H9 (cell line): Measurements from ENCODE around the gene RAMP3. TPM values are rescaled to one million over a fixed set of nuclear protein-coding genes. Genes with fewer than 3 reads are reported as not detected.

Source experiments
- DNase-seq: peaks from one replicate; pipeline ENCODE4 v3.0.0-alpha.2; 2017
- H2AFZ ChIP-seq: one replicate; pipeline ENCODE4 v1.6.1; 2013; ENCODE audit warnings: mild to moderate bottlenecking, low read length, control low read depth, moderate library complexity
- H2AK5ac ChIP-seq: 2 replicates; pipeline ENCODE4 v1.6.1; 2013; ENCODE audit warnings: low read length, control low read depth, mixed read lengths; ENCODE audit not compliant: insufficient read length
- H2BK120ac ChIP-seq: one replicate; pipeline ENCODE4 v1.6.1; 2013; ENCODE audit warnings: low read depth, mild to moderate bottlenecking, low read length, control low read depth, inconsistent platforms; ENCODE audit not compliant: poor library complexity, severe bottlenecking
- H2BK12ac ChIP-seq: 2 replicates; pipeline ENCODE4 v1.6.1; 2013; ENCODE audit warnings: low read length, control low read depth, mixed read lengths, low read depth; ENCODE audit not compliant: insufficient read length
- H2BK15ac ChIP-seq: 2 replicates; pipeline ENCODE4 v1.6.1; 2013; ENCODE audit warnings: low read depth, low read length, control low read depth
- H2BK20ac ChIP-seq: one replicate; pipeline ENCODE4 v1.6.1; 2013; ENCODE audit warnings: low read depth, mild to moderate bottlenecking, low read length, control low read depth, inconsistent platforms; ENCODE audit not compliant: poor library complexity, severe bottlenecking
- H2BK5ac ChIP-seq: 2 replicates; pipeline ENCODE4 v1.6.1; 2013; ENCODE audit warnings: low read length, control low read depth, mixed read lengths; ENCODE audit not compliant: insufficient read length
- H3K14ac ChIP-seq: 2 replicates; pipeline ENCODE4 v1.6.1; 2013; ENCODE audit warnings: low read length, control low read depth; ENCODE audit not compliant: insufficient read depth
- H3K18ac ChIP-seq: 2 replicates; pipeline ENCODE4 v1.6.1; 2013; ENCODE audit warnings: low read depth, mild to moderate bottlenecking, mixed read lengths, low read length, control low read depth; ENCODE audit not compliant: insufficient read length
- H3K23ac ChIP-seq: 2 replicates; pipeline ENCODE4 v1.6.1; 2013; ENCODE audit warnings: low read length, control low read depth, mixed read lengths, low read depth; ENCODE audit not compliant: insufficient read length
- H3K23me2 ChIP-seq: 2 replicates; pipeline ENCODE4 v1.6.1; 2013; ENCODE audit warnings: low read depth, mild to moderate bottlenecking, mixed read lengths, low read length, control low read depth; ENCODE audit not compliant: insufficient read length, poor library complexity, severe bottlenecking
- H3K27ac ChIP-seq: 2 replicates; pipeline ENCODE4 v1.5.1; 2013; ENCODE audit warnings: low read length, control low read depth, mixed read lengths, low read depth; ENCODE audit not compliant: insufficient read length
- H3K27me3 ChIP-seq: 2 replicates; pipeline ENCODE4 v1.6.1; 2013; ENCODE audit warnings: low read length, control low read depth, inconsistent platforms; ENCODE audit not compliant: insufficient read depth
- H3K4ac ChIP-seq: 2 replicates; pipeline ENCODE4 v1.6.1; 2013; ENCODE audit warnings: low read depth, mild to moderate bottlenecking, control low read depth, inconsistent platforms, low read length, moderate library complexity
- H3K4me1 ChIP-seq: 2 replicates; pipeline ENCODE4 v1.6.1; 2013; ENCODE audit warnings: low read length, control low read depth, inconsistent platforms; ENCODE audit not compliant: insufficient read depth
- H3K4me2 ChIP-seq: 2 replicates; pipeline ENCODE4 v1.6.1; 2013; ENCODE audit warnings: low read length, control low read depth, mixed read lengths; ENCODE audit not compliant: insufficient read length, insufficient read depth
- H3K56ac ChIP-seq: 2 replicates; pipeline ENCODE4 v1.6.1; 2013; ENCODE audit warnings: low read depth, mild to moderate bottlenecking, mixed read lengths, low read length, control low read depth; ENCODE audit not compliant: insufficient read length
- H3K79me1 ChIP-seq: 2 replicates; pipeline ENCODE4 v1.6.1; 2013; ENCODE audit warnings: low read depth, mild to moderate bottlenecking, moderate library complexity, low read length, control low read depth, inconsistent platforms; ENCODE audit not compliant: insufficient read depth, poor library complexity, severe bottlenecking
- H3K79me2 ChIP-seq: 2 replicates; pipeline ENCODE4 v1.6.1; 2013; ENCODE audit warnings: low read length, control low read depth, inconsistent platforms; ENCODE audit not compliant: insufficient read depth
- H3K9ac ChIP-seq: 2 replicates; pipeline ENCODE4 v1.6.1; 2013; ENCODE audit warnings: low read length, control low read depth, mixed read lengths; ENCODE audit not compliant: insufficient read length; ENCODE audit errors: extremely low read depth
- H3K9me3 ChIP-seq: one replicate; pipeline ENCODE4 v1.6.1; 2013; ENCODE audit warnings: low read depth, low read length, inconsistent platforms; ENCODE audit not compliant: control insufficient read depth
- H3T11ph ChIP-seq: one replicate; pipeline ENCODE4 v1.6.1; 2013; ENCODE audit warnings: mild to moderate bottlenecking, low read length, control low read depth, inconsistent platforms
- H4K20me1 ChIP-seq: one replicate; pipeline ENCODE4 v1.6.1; 2013; ENCODE audit not compliant: control insufficient read depth, insufficient read length, insufficient read depth
- H4K5ac ChIP-seq: 2 replicates; pipeline ENCODE4 v1.6.1; 2013; ENCODE audit warnings: low read depth, mild to moderate bottlenecking, mixed read lengths, low read length, control low read depth; ENCODE audit not compliant: insufficient read length
- H4K8ac ChIP-seq: replicated peaks from 2 replicates; pipeline ENCODE4 v1.6.1; 2013; ENCODE audit warnings: low read length, control low read depth, mixed read lengths, low read depth; ENCODE audit not compliant: insufficient read length
- H4K91ac ChIP-seq: 2 replicates; pipeline ENCODE4 v1.6.1; 2013; ENCODE audit warnings: low read depth, mild to moderate bottlenecking, moderate library complexity, mixed read lengths, low read length, control low read depth; ENCODE audit not compliant: insufficient read length
- H3K27ac Mint-ChIP-seq, 3 experiments: 2 replicates in 2 of 3; 3 replicates in 1 of 3; pipeline ENCODE4 v1.8.0; 2020 to 2021; ENCODE audit warnings: mixed read lengths in 3 of 3, mild to moderate bottlenecking in 1 of 3, moderate library complexity in 1 of 3
- H3K27me3 Mint-ChIP-seq: 2 replicates; pipeline ENCODE4 v1.8.0; 2021; ENCODE audit warnings: low read depth, mild to moderate bottlenecking, moderate library complexity, mixed read lengths
- H3K36me3 Mint-ChIP-seq, 3 experiments: 2 replicates in 2 of 3; 3 replicates in 1 of 3; pipeline ENCODE4 v1.8.0; 2020 to 2021; ENCODE audit warnings: low read depth in 3 of 3, mixed read lengths in 3 of 3; ENCODE audit not compliant: insufficient read depth in 1 of 3
- H3K4me1 Mint-ChIP-seq, 2 experiments: 2 replicates each; pipeline ENCODE4 v1.8.0; 2020; ENCODE audit warnings: mixed read lengths in 2 of 2
- H3K4me3 Mint-ChIP-seq, 2 experiments: 2 replicates in 1 of 2; 3 replicates in 1 of 2; pipeline ENCODE4 v1.8.0; 2020 to 2021; ENCODE audit warnings: mild to moderate bottlenecking in 2 of 2, mixed read lengths in 2 of 2, moderate library complexity in 1 of 2
- H3K9me3 Mint-ChIP-seq, 2 experiments: 2 replicates in 1 of 2; 3 replicates in 1 of 2; pipeline ENCODE4 v1.8.0; 2020; ENCODE audit warnings: mild to moderate bottlenecking in 2 of 2, mixed read lengths in 2 of 2, moderate library complexity in 1 of 2
- CTCF ChIP-seq: fragments of 200-600 bp; sonication (generic); conservative IDR thresholded peaks from 3 replicates; pipeline ENCODE4 v1.8.0; 2021; ENCODE audit warnings: antibody characterized with exemption, mild to moderate bottlenecking
- WGBS: extraction: QIAGEN DNeasy Blood & Tissue Kit; methylation state at CpG from one replicate; pipeline ENCODE4 v1.1.7; 2013; ENCODE audit warnings: missing lambda C conversion rate, low lambda C conversion rate, mixed read lengths; ENCODE audit not compliant: insufficient read length; ENCODE audit errors: extremely low coverage; 5-methylcytosine and 5-hydroxymethylcytosine counted together
- total RNA-seq: library from RNA; stranded (reverse); gene quantifications from 2 replicates; pipeline ENCODE4 v1.2.1, GENCODE V29; 2021

RAMP3 gene
- total RNA-seq, 1 experiment from 2014 or later = 0.63 TPM

GRCh38 chr7:45161842-45162241, 4.3 kb downstream of the RAMP3 start:
- peaks cover 41% of the 10 kb centered on the region for H3K27me3 Mint-ChIP-seq
- DNase-seq = no peak

More at GRCh38 chr7:45161842-45162241, 4.3 kb downstream of the RAMP3 start:
- Mint-ChIP-seq H3K4me1 (peaks cover 13 to 14% of the 10 kb centered on the region in 2 experiments), H3K4me3 (no peak overlapping the region), H3K27ac (no peak overlapping the region), H3K36me3 (no peaks in the 10 kb centered on the region; a peak in 1 of 7 replicates), H3K9me3 (peaks cover 5 to 6% of the 10 kb centered on the region in 2 experiments; a peak in 4 of 5 replicates)
- Histone ChIP-seq H3K27me3 (peaks cover 10% of the 10 kb centered on the region; the same call in 1 of the 2 replicates), H2BK15ac (no peak overlapping the region), H3K4me1 (no peaks in the 10 kb centered on the region), H3T11ph (no peak overlapping the region), H3K4ac (no peak overlapping the region), H2BK120ac (no peak overlapping the region), H4K91ac (no peak overlapping the region), H3K27ac (no peak overlapping the region), H2BK20ac (no peak overlapping the region), H3K79me1 (no peaks in the 10 kb centered on the region), H3K18ac (no peak overlapping the region), H4K20me1 (no peaks in the 10 kb centered on the region), H3K9ac (no peak overlapping the region), H3K79me2 (no peaks in the 10 kb centered on the region), H3K56ac (no peak overlapping the region), H4K8ac (no peak overlapping the region), H3K23me2 (peaks cover 2% of the 10 kb centered on the region), H2AFZ (no peak overlapping the region), H3K23ac (no peak overlapping the region), H2BK12ac (no peak overlapping the region), H2AK5ac (no peak overlapping the region), H2BK5ac (no peak overlapping the region), H3K9me3 (no peaks in the 10 kb centered on the region), H4K5ac (no peak overlapping the region), H3K4me2 (no peak overlapping the region), H3K14ac (no peak overlapping the region)
- WGBS = no CpG with 5 or more reads among the region's 9 CpGs
- no peak for TF ChIP-seq CTCF
